GM12892 (cell line): ENCODE measurements around the gene GALNT7.

Source experiments
- POLR2A ChIP-seq: IDR thresholded peaks from 2 replicates; pipeline ENCODE4 v1.6.1; 2011; ENCODE audit warnings: low read depth, low read length, control low read depth
- TAF1 ChIP-seq: IDR thresholded peaks from 2 replicates; pipeline ENCODE4 v1.6.1; 2011; ENCODE audit warnings: low read depth, mild to moderate bottlenecking, control low read depth, low read length, borderline replicate concordance

GRCh38 chr4:173334891-173335752 is 166.5 kb downstream of the GALNT7 start:
- TF ChIP-seq POLR2A (no peak), TAF1 (no peak)
